K562 (cell line): ENCODE measurements around the gene CYP2A6. TPM values are rescaled to one million over a fixed set of nuclear protein-coding genes. Genes with fewer than 3 reads are reported as not detected.

Source experiments
- CEBPB ChIP-seq: fragments of 450-650 bp; IDR thresholded peaks from 2 replicates; pipeline ENCODE4 v1.6.1; 2016; ENCODE audit warnings: missing genetic modification characterization, missing compliant biosample characterization
- CHD1 ChIP-seq: fragments of 200-600 bp; sonication (generic); IDR thresholded peaks from one replicate; pipeline ENCODE4 v1.6.1; 2012; ENCODE audit warnings: mild to moderate bottlenecking, moderate library complexity, low read length, inconsistent platforms
- MAZ ChIP-seq, 2 experiments: fragments of 450-650 bp in 1 of 2; sonication (generic) in 1 of 2; formaldehyde crosslinking; IDR thresholded peaks in 1 of 2; conservative IDR thresholded peaks in 1 of 2; 2 replicates each; pipeline versions ENCODE4 v1.4.0 to v1.5.0; 2020; ENCODE audit warnings: mild to moderate bottlenecking in 1 of 2, missing genetic modification reagents in 1 of 2
- PHB2 ChIP-seq: fragments of 450-650 bp; IDR thresholded peaks from 2 replicates; pipeline ENCODE4 v1.6.1; 2017; ENCODE audit warnings: low read depth
- PRPF4 ChIP-seq: fragments of 200-400 bp; formaldehyde crosslinking; IDR thresholded peaks from one replicate; pipeline ENCODE4 v1.6.1; 2017; ENCODE audit warnings: low read length, low read depth, mild to moderate bottlenecking; ENCODE audit not compliant: insufficient read depth, poor library complexity, severe bottlenecking
- RNF219 ChIP-seq: fragments of 250-450 bp; sonication (Bioruptor Pico); IDR thresholded peaks from 2 replicates; pipeline ENCODE4 v1.5.0; 2022; ENCODE audit warnings: mild to moderate bottlenecking
- SRSF7 ChIP-seq: fragments of 200-400 bp; formaldehyde crosslinking; optimal IDR thresholded peaks from 2 replicates; pipeline ENCODE3; 2017; ENCODE audit warnings: mild to moderate bottlenecking, low read depth, low read length
- TAF9B ChIP-seq: fragments of 450-650 bp; IDR thresholded peaks from 2 replicates; pipeline ENCODE4 v1.6.1; 2018; ENCODE audit warnings: mild to moderate bottlenecking; ENCODE audit not compliant: partially characterized antibody
- polyA plus RNA-seq, 8 experiments: library from polyadenylated mRNA; depleted of rRNA in 4 of 8; stranded (reverse) in 5 of 8; unstranded in 3 of 8; fragments of >200 nt; fragmentation: Nextera tagmentation in 2 of 8; fragmentation: Illumina TruSeq in 1 of 8; extraction: Ambion mirVana in 2 of 8; extraction: Trizol in 1 of 8; gene quantifications; 2 replicates each; pipeline versions ENCODE4 v1.2.1 to v1.2.3, GENCODE V29; 2011 to 2014; ENCODE audit warnings: inconsistent platforms in 1 of 8, missing spikeins in 1 of 8
- total RNA-seq, 7 experiments: library from RNA; depleted of rRNA in 6 of 7; stranded (reverse); fragments of >200 nt in 6 of 7; fragmentation: Illumina TruSeq in 2 of 7; extraction: Trizol in 2 of 7; gene quantifications; 2 replicates each; pipeline versions ENCODE4 v1.2.1 to v1.2.3, GENCODE V29; 2011 to 2021; ENCODE audit warnings: low replicate concordance in 1 of 7

The CYP2A6 gene
- total and polyA plus RNA-seq, 9 of the 15 experiments (the other 6 are each of a cell fraction or from before 2014, with no cell fraction given), result 0.31 TPM; not detected in 8

- no peak for TF ChIP-seq SRSF7
- TF ChIP-seq TAF9B, result no peak
- TF ChIP-seq CHD1, result no peak
- TF ChIP-seq MAZ (CRISPR knock-in tag; conservative IDR thresholded peaks at IDR 0.05 in 1 of 2, IDR thresholded peaks at IDR 0.05 in 1 of 2), result peak; percentile 94
- peak; percentile 38 for TF ChIP-seq PRPF4
- no peak for TF ChIP-seq CEBPB (tag)
- no peak for TF ChIP-seq PHB2
- no peak for TF ChIP-seq RNF219 (CRISPR knock-in tag)
These were observed 51.3 kb downstream of the CYP2A6 start, which contains the start of gene EGLN2 (continued) for GRCh38 chr19:40798683-40799557.
